ENCODE measurements around the gene HCFC1.

HCFC1 gene

GRCh38 chrX:153922932-153923857 is 48.4 kb downstream of the HCFC1 start:
- no peak for DNase-seq (ENCODE audit: low read depth, low spot score)
- ChIA-PET CTCF (interaction anchor here (1.0 to 6.6 kb wide), 7 partner anchors 11 to 158 kb away, joined by 3 to 84 read pairs (median 4); partner anchors contain the start of gene RENBP), POLR2A (no interaction called here)
- no peak overlapping the region for H3K4me3 ChIP-seq (ENCODE audit: low read depth, low read length)
- peak; percentile 50 for TF ChIP-seq CTCF (IDR thresholded peaks at IDR 0.05; ENCODE audit: insufficient read depth, low read length, missing control alignments)

- no peak overlapping the region for H3K4me3 ChIP-seq (ENCODE audit: low read depth, low read length)
- no peak for DNase-seq (ENCODE audit: low read depth, low spot score)
- TF ChIP-seq CTCF (IDR thresholded peaks at IDR 0.05; ENCODE audit: insufficient read depth, low read length, missing control alignments): no peak
- POLR2A ChIA-PET: no interaction called here
- CTCF ChIA-PET: interaction anchor here (1.2 to 6.6 kb wide), 6 partner anchors 11 to 156 kb away, joined by 3 to 84 read pairs (median 6); partner anchors contain the start of gene RENBP
These were observed 49.8 kb downstream of the HCFC1 start for GRCh38 chrX:153921511-153922446.

GRCh38 chrX:153921070-153921469 is 50.5 kb downstream of the HCFC1 start:
- no peak overlapping the region for H3K4me3 ChIP-seq (ENCODE audit: low read depth, low read length)
- ChIA-PET CTCF (interaction anchor here (1.9 to 6.6 kb wide), 2 partner anchors 28 to 68 kb away, joined by 4 to 84 read pairs; partner anchors contain the start of gene RENBP), POLR2A (no interaction called here)
- TF ChIP-seq CTCF (IDR thresholded peaks at IDR 0.05; ENCODE audit: insufficient read depth, low read length, missing control alignments): no peak
- DNase-seq (ENCODE audit: low read depth, low spot score): no peak

GRCh38 chrX:153920546-153920945 is 51.1 kb downstream of the HCFC1 start:
- POLR2A ChIA-PET: no interaction called here
- H3K4me3 ChIP-seq (ENCODE audit: low read depth, low read length): no peak overlapping the region
- CTCF ChIA-PET: interaction anchor here (1.9 kb wide), 1 partner anchor 68 kb away, joined by 4 read pairs; no protein-coding TSS in a partner anchor
- no peak for DNase-seq (ENCODE audit: low read depth, low spot score)
- no peak for TF ChIP-seq CTCF (IDR thresholded peaks at IDR 0.05; ENCODE audit: insufficient read depth, low read length, missing control alignments)

- TF ChIP-seq CTCF (IDR thresholded peaks at IDR 0.05; ENCODE audit: insufficient read depth, low read length, missing control alignments): no peak
- ChIA-PET POLR2A (no interaction called here), CTCF (no interaction called here)
- no peak for DNase-seq (ENCODE audit: low read depth, low spot score)
- no peak overlapping the region for H3K4me3 ChIP-seq (ENCODE audit: low read depth, low read length)
These were observed 52.3 kb downstream of the HCFC1 start for GRCh38 chrX:153919281-153919680.
